Retinal pigment epithelial cell (primary cell): ENCODE data around the gene PPFIA4.

Experiments used
- DNase-seq: peaks from one replicate; pipeline ENCODE4 v3.0.0-alpha.2; 2010; ENCODE audit warnings: low read depth
- H3K4me3 ChIP-seq: 2 replicates; pipeline ENCODE4 v1.5.1; 2011; ENCODE audit warnings: mild to moderate bottlenecking, low read length, control low read depth, moderate library complexity
- TF ChIP-seq, protein P1 (sequence below): conservative IDR thresholded peaks from 2 replicates; pipeline ENCODE4 v1.5.1; 2011; ENCODE audit warnings: low read depth, low read length, control low read depth, inconsistent platforms

The PPFIA4 gene

DNA sequence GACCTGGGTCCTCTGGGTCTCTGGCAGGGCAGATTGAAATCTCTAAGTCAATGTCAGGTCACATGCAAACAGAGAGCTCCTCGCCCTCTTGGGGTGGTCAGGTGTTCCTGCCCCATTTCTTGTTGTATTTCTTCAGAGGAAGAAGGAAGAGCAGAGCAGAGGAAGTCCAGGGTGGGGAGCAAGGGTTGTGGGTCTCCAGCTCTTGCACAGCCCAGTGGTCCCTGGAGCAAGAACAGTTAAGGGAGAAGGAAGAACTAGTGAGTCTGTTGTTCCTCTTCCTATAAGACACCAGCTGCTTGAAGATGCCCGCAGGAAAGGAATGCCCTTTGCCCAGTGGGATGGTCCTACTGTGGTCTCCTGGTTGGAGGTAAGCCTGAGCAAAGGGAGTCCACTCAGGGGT, 33.2 kb downstream of the PPFIA4 start:
- TF ChIP-seq, protein P1, sequence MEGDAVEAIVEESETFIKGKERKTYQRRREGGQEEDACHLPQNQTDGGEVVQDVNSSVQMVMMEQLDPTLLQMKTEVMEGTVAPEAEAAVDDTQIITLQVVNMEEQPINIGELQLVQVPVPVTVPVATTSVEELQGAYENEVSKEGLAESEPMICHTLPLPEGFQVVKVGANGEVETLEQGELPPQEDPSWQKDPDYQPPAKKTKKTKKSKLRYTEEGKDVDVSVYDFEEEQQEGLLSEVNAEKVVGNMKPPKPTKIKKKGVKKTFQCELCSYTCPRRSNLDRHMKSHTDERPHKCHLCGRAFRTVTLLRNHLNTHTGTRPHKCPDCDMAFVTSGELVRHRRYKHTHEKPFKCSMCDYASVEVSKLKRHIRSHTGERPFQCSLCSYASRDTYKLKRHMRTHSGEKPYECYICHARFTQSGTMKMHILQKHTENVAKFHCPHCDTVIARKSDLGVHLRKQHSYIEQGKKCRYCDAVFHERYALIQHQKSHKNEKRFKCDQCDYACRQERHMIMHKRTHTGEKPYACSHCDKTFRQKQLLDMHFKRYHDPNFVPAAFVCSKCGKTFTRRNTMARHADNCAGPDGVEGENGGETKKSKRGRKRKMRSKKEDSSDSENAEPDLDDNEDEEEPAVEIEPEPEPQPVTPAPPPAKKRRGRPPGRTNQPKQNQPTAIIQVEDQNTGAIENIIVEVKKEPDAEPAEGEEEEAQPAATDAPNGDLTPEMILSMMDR: no peak
- no peak overlapping the region for H3K4me3 ChIP-seq
- no peak for DNase-seq

DNA sequence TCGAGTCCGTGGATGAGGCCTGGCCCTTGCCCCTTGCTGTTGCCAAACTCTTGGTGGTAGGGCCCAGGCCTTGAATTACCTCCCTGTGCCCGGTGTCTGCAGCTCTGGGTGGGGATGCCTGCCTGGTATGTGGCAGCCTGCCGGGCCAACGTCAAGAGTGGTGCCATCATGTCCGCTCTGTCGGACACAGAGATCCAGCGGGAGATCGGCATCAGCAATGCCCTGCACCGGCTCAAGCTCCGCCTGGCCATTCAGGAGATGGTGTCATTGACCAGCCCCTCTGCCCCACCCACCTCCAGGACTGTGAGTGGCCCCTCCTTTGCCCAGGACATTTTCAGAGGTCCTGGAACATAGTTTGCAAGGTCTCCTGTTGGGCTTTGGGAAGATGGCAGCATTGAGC, 33.8 kb downstream of the PPFIA4 start:
- DNase-seq: no peak
- TF ChIP-seq, protein P1: no peak
- no peak overlapping the region for H3K4me3 ChIP-seq

DNA sequence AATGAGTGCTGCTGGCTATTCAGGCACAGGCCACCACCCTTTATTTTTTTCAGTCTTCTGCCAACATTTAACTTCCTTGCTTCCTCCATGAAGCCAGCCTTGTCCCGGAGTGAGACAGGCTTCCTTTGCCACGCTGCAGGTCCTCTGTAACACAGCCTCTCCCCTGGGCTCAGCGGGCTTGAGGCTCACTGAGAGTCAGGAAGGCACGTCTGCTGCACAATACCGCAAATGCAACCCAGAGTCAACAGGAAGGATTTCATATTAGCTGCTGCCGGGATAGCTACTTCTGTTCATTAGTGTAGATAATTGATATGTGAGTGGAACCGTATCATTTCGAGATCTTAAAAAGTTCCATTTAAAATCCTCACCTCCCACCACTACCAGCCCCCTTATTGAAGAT, 37.0 kb downstream of the PPFIA4 start:
- DNase-seq: no peak
- H3K4me3 ChIP-seq: no peak overlapping the region
- TF ChIP-seq, protein P1: no peak

DNA sequence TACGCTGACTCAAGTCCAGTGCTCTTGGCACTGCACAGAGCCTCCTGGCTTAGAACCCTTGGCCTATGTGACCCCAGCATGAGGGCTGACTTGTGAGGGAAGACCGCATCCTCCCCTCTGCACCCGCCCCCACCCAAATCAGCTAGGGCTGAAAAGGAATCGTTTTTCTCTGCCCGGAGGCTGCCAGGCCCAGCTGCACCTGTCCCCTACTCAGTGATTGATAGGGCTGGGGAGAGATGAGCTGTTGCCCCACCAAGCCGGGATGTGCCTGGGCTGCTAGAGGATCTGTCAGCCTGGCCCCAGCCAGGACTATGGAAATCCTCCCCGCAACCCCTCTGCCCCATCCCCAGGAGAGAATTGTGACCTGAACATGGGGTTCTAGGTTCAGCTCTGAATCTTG, 38.9 kb downstream of the PPFIA4 start:
- no peak overlapping the region for H3K4me3 ChIP-seq
- DNase-seq: no peak
- TF ChIP-seq, protein P1: no peak

DNA sequence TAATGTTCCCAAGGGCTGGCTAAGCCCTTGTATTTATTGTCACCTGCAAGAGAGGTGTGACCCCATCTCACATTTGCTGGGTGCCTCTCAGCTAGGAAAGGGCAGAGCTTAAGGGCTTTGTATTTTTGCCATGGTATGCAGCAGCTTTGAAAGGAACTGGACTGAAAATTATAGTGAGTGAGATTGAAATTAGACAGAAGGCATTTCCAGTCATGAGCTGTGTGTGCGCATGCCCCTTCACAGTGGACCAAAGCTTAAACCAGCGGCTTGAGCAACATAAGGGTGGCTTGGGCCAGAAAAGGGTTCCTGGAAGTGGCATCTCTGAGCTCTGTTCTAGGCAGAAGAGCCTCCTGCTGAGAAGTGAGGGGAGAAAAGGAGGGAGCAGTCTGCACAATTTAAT, 39.7 kb downstream of the PPFIA4 start:
- TF ChIP-seq, protein P1: no peak
- DNase-seq: no peak
- H3K4me3 ChIP-seq: no peak overlapping the region

DNA sequence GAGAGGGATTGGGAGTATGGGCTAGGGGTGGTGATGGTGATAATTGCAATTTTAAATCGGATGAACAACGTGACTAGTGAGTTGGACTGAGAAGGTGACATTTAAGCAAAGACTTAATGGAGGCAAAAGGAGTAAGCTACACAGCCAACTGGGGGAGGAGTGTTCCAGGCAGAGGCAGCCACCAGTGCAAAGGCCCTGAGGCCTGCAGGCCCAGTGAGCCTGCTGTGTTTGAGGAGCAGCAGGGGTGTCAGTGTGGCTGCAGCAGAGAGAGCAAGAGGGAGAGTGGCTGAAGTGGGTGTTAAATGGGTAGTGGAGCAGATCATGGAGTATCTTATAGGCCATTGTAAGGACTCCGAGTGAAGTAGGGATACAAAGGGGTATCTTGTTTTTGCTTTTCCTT, 40.7 kb downstream of the PPFIA4 start:
- no peak for DNase-seq
- TF ChIP-seq, protein P1: no peak
- no peak overlapping the region for H3K4me3 ChIP-seq

DNA sequence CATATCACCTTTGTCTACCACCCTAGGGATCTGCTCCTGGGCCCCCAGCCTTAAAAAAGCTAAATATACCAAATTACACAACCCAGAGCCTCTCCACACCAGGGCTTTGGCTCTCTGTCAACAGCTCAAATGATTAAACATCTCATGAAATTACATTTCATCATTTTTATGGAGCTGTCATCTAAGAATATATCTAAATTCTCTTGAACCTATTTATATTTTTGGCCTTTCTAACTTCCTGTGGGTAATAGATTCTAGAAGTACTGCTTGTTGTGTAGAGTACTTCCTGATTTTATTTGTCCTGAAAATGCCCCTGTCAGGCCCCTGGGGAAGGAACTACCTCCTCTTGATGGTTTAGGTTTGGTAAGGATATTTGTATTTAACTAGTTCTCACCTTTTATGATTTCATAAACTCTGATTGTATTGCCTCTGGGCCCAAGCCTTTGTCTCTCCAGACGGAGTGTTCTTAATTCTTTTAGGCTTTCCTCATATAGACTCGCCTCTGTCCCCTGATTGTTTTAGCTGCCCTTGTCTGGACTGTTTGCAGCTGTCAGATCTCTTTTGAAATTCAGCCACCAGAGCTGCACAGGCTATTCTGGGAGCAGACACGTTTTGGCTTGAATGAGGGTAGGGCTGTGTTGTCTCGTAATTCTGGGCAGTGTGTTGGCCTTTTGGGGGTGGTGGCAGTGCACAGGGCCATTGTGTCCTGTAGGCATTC, 42.9 kb downstream of the PPFIA4 start:
- DNase-seq: no peak
- TF ChIP-seq, protein P1: no peak
- H3K4me3 ChIP-seq: no peak overlapping the region
